PC-9 (cell line): Measurements from ENCODE around the gene DIAPH3. TPM values are rescaled to one million over a fixed set of nuclear protein-coding genes. Genes with fewer than 3 reads are reported as not detected.

Source experiments
- BruUV-seq: library from RNA; stranded (reverse); fragments of 400-500 nt; replicated peaks from 2 replicates; lab custom pipeline; 2021; lab: Mats Ljungman, UMichigan
- CTCF ChIA-PET: fragments of 300-600 bp; sonication (Branson Sonifier 250); formaldehyde crosslinking; loops from one replicate; lab custom pipeline; 2022; ENCODE audit warnings: antibody characterized with exemption; lab: Charles Lee
- POLR2A ChIA-PET: fragments of 300-600 bp; sonication (Branson Sonifier 250); formaldehyde crosslinking; loops from one replicate; lab custom pipeline; 2022; ENCODE audit warnings: antibody characterized with exemption; ENCODE audit not compliant: unreplicated experiment; lab: Charles Lee
- DNase-seq, 2 experiments: peaks; one replicate each; pipeline versions ENCODE4 v3.0.0 to v3.0.0-alpha.2; 2015 to 2022; ENCODE audit warnings: mixed read lengths in 1 of 2
- H2AFZ ChIP-seq: fragments of 200-600 bp; sonication (generic); 2 replicates; pipeline ENCODE4 v1.8.1; 2017; ENCODE audit warnings: antibody characterized with exemption
- H3F3A ChIP-seq: fragments of 200-600 bp; sonication (generic); 2 replicates; pipeline ENCODE4 v1.8.1; 2017; ENCODE audit warnings: antibody characterized with exemption, mild to moderate bottlenecking, low read depth; ENCODE audit not compliant: insufficient read depth
- H3K27ac ChIP-seq: fragments of 200-600 bp; sonication (generic); 2 replicates; pipeline ENCODE4 v1.6.1; 2016; ENCODE audit warnings: mixed run types
- H3K27me3 ChIP-seq: fragments of 200-600 bp; sonication (generic); 2 replicates; pipeline ENCODE4 v1.6.1; 2016; ENCODE audit warnings: low read depth, mixed run types; ENCODE audit not compliant: insufficient read depth
- H3K36me3 ChIP-seq: fragments of 200-600 bp; sonication (generic); 2 replicates; pipeline ENCODE4 v1.6.1; 2016; ENCODE audit warnings: low read depth, mixed run types
- H3K4me1 ChIP-seq: fragments of 200-600 bp; sonication (generic); replicated peaks from 2 replicates; pipeline ENCODE4 v1.6.1; 2016; ENCODE audit warnings: mixed run types; ENCODE audit not compliant: insufficient read depth
- H3K4me2 ChIP-seq: fragments of 200-600 bp; sonication (generic); 2 replicates; pipeline ENCODE4 v1.6.1; 2017; ENCODE audit warnings: mixed run types
- H3K4me3 ChIP-seq: fragments of 200-600 bp; sonication (generic); 2 replicates; pipeline ENCODE4 v1.6.1; 2016; ENCODE audit warnings: mixed run types
- H3K79me2 ChIP-seq: fragments of 200-600 bp; sonication (generic); 2 replicates; pipeline ENCODE4 v1.6.1; 2017; ENCODE audit warnings: low read depth, mixed run types
- H3K9me2 ChIP-seq: fragments of 200-600 bp; sonication (generic); 2 replicates; pipeline ENCODE4 v1.8.1; 2017; ENCODE audit warnings: mild to moderate bottlenecking; ENCODE audit not compliant: insufficient read depth
- H3K9me3 ChIP-seq: fragments of 200-600 bp; sonication (generic); 2 replicates; pipeline ENCODE4 v1.8.1; 2016; ENCODE audit warnings: low read depth; ENCODE audit not compliant: insufficient read depth
- H4K20me1 ChIP-seq: fragments of 200-600 bp; sonication (generic); 2 replicates; pipeline ENCODE4 v1.8.1; 2017; ENCODE audit not compliant: insufficient read depth
- EZH2 ChIP-seq: fragments of 200-600 bp; sonication (generic); IDR thresholded peaks from 2 replicates; pipeline ENCODE4 v1.8.0; 2017; ENCODE audit warnings: antibody characterized with exemption, low read depth
- intact Hi-C: fragments of 100-400 bp; cut with micrococcal nuclease; formaldehyde crosslinking; loops from one replicate; pipeline ENCODE4 v1.10.0; 2022; ENCODE audit not compliant: unreplicated experiment
- total RNA-seq: library from RNA; stranded (reverse); gene quantifications from 2 replicates; pipeline ENCODE4 v1.2.3, GENCODE V29; 2021
- TF ChIP-seq, protein P1 (sequence below): fragments of 200-600 bp; sonication (generic); conservative IDR thresholded peaks from 2 replicates; pipeline ENCODE4 v1.6.1; 2017; ENCODE audit warnings: mixed run types, antibody characterized with exemption, mild to moderate bottlenecking, moderate library complexity

Gene DIAPH3
- total RNA-seq, 1 experiment from 2014 or later = 39.3 TPM

DNA sequence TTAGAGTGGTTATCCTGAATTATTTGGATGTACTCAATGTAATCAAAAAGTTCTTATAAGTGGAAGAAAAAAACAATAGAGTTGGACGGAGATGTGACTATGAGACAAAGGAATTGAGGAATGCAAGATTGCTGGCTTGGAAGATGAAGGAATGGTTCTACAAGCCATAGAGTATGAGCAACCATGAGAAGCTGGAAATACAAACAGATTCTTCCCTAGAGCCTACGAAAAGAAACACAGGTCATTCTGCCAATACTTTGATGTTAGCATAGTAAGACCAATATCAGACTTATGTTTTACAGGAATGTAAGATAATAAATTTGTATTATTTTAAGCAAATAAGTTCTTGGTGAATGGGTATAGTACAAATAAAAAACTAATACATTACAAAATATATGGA lies 249.2 kb downstream of the DIAPH3 start:
- Histone ChIP-seq H2AFZ (no peak overlapping the region), H3F3A (no peaks in the 10 kb centered on the region), H3K36me3 (no peaks in the 10 kb centered on the region; the same call in 1 of the 2 replicates), H4K20me1 (no peaks in the 10 kb centered on the region; the same call in 1 of the 2 replicates), H3K4me2 (no peak overlapping the region), H3K27me3 (no peaks in the 10 kb centered on the region), H3K9me3 (no peaks in the 10 kb centered on the region), H3K4me1 (no peaks in the 10 kb centered on the region), H3K79me2 (no peaks in the 10 kb centered on the region), H3K9me2 (no peaks in the 10 kb centered on the region), H3K4me3 (no peak overlapping the region), H3K27ac (no peak overlapping the region)
- POLR2A ChIA-PET = no interaction called here
- CTCF ChIA-PET = no interaction called here
- BruUV-seq = no TSS peak
- TF ChIP-seq, protein P1, sequence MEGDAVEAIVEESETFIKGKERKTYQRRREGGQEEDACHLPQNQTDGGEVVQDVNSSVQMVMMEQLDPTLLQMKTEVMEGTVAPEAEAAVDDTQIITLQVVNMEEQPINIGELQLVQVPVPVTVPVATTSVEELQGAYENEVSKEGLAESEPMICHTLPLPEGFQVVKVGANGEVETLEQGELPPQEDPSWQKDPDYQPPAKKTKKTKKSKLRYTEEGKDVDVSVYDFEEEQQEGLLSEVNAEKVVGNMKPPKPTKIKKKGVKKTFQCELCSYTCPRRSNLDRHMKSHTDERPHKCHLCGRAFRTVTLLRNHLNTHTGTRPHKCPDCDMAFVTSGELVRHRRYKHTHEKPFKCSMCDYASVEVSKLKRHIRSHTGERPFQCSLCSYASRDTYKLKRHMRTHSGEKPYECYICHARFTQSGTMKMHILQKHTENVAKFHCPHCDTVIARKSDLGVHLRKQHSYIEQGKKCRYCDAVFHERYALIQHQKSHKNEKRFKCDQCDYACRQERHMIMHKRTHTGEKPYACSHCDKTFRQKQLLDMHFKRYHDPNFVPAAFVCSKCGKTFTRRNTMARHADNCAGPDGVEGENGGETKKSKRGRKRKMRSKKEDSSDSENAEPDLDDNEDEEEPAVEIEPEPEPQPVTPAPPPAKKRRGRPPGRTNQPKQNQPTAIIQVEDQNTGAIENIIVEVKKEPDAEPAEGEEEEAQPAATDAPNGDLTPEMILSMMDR = no peak
- no peak for TF ChIP-seq EZH2
- no peak for DNase-seq
- intact Hi-C loops = no loop called here

DNA sequence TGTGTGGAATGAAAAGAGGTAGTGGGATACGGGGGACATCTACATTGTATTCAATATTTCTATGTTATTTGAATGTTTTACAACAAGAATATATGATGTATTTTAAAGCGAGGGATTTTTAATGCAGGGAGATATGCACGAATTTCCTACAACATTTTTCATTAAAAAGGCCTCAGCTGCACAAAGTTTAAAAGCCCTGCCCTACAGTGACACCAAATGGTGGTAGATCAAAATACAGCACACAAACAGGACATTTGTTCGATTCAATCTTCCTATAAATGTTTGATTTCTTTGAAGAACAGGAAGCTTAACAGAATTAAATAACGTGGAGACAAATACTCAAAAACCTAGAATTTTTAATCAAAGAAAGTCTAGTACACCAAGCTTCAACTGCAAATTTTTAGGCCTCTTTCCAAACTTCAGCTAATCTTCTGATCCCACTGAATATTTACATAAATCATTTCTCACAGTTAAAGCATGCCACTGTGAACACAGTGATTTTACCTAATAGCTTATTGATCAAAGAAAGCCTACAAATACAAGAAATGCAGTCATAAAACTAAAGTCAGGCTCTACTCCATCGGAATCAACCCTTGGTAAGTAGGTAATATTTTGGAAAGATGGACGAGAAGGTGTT lies 257.2 kb downstream of the DIAPH3 start:
- ChIA-PET CTCF (no interaction called here), POLR2A (no interaction called here)
- Histone ChIP-seq H3K4me1 (no peaks in the 10 kb centered on the region), H3K4me2 (no peak overlapping the region), H3F3A (no peaks in the 10 kb centered on the region), H3K9me2 (no peaks in the 10 kb centered on the region), H3K27ac (no peak overlapping the region), H3K79me2 (no peaks in the 10 kb centered on the region), H2AFZ (no peak overlapping the region), H3K27me3 (no peaks in the 10 kb centered on the region), H3K36me3 (no peaks in the 10 kb centered on the region), H3K4me3 (no peak overlapping the region), H3K9me3 (no peaks in the 10 kb centered on the region), H4K20me1 (no peaks in the 10 kb centered on the region; the same call in 1 of the 2 replicates)
- TF ChIP-seq EZH2 = no peak
- TF ChIP-seq, protein P1 = peak; percentile 74
- no peak for DNase-seq
- intact Hi-C loops = loop anchor here (5.0 kb wide), 1 partner anchor 224 kb away; no protein-coding TSS in a partner anchor
- no TSS peak for BruUV-seq

DNA sequence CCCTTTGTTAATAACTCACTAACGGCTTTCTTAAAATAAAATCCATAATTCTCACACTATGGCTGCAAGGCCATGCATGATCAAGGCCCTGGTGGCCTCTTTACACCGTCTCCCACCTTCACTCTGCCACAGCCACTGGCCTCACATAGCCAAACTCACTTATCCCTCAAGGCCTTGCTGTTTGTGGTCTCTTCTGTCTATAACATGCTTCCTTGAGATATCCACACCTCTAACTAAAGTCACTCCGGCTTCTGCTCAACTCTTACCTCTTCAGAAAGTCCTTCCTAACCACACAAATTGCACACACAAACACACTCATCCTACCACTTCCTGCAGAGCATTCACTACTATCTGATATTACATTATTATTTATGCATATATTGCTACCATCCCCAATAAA lies 262.5 kb downstream of the DIAPH3 start:
- DNase-seq = no peak
- Histone ChIP-seq H3K4me1 (no peaks in the 10 kb centered on the region), H3K4me3 (no peak overlapping the region), H3K27ac (no peak overlapping the region), H4K20me1 (no peaks in the 10 kb centered on the region), H3K36me3 (no peaks in the 10 kb centered on the region), H3K27me3 (no peaks in the 10 kb centered on the region), H2AFZ (no peak overlapping the region), H3K9me3 (no peaks in the 10 kb centered on the region), H3K9me2 (no peaks in the 10 kb centered on the region), H3K79me2 (no peaks in the 10 kb centered on the region), H3F3A (no peaks in the 10 kb centered on the region), H3K4me2 (no peak overlapping the region)
- no peak for TF ChIP-seq EZH2
- TF ChIP-seq, protein P1 = no peak
- no TSS peak for BruUV-seq
- ChIA-PET POLR2A (no interaction called here), CTCF (no interaction called here)
- intact Hi-C loops = no loop called here
